Glomerular visceral epithelial cell (primary cell): ENCODE data around the gene PHKB.

ENCODE experiments used
- DNase-seq: peaks from one replicate; pipeline ENCODE4 v3.0.0-alpha.2; 2016; ENCODE audit errors: extremely low spot score

The PHKB gene

DNA sequence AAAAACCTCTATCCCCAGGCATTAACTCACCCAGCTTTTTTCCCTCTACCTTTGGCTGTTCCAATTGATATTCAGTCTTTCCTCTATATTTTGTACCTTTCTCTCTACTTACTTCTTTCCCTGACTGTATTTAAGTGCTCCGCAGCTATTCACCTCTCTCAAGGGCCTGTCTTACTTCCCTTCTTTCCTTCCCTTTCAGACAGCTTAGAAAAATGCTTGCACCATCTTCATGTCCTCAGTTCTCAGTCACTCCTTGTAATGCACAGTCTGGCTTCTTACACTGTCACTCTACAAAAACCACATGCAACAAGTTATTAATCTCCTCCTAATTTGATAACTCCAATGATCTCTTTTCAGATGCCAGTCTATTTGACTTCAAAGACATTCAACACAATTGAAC is 163.4 kb downstream of the PHKB start:
- DNase-seq, result no peak

DNA sequence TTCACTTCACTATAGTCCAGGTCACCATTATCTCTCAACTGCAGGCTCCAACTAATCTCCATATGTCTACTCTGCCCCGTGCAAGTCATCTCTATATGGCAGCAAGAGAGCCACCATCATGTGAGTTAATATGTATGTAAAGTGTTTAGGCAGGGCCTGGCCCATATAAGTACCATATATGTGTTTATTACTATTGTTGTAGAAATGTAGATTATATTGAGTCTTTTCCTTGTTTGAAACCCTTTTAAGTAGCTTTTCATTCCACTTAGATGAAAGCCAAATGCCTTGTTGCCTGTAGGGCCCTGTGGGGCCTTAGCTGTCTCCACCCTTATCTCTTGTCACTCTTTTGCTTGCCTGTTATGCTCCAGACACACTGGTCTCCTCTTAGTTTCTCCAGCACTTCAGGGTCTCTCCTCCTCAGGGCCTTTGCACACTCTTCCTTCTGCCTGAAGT is 164.0 kb downstream of the PHKB start:
- DNase-seq, result no peak

DNA sequence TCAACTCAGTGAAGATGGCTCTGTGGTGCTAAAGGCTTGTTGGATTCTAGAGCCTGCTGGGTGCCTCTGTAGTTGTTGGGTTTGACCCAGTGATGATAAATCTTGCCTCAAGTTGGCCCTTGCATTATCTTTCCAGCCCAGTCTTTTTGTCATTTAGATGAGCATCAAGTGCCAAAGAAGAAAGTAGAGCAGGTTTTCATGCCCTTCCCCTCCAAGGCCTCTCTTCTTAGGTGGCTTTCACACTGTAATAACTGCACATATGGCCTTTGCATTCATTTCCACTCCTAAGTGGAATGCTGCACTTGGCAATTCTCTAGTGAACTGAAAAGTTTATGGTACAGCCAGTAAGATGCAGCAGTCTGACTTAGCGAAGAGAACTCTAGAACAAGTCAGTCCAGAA is 165.1 kb downstream of the PHKB start:
- DNase-seq, result no peak

DNA sequence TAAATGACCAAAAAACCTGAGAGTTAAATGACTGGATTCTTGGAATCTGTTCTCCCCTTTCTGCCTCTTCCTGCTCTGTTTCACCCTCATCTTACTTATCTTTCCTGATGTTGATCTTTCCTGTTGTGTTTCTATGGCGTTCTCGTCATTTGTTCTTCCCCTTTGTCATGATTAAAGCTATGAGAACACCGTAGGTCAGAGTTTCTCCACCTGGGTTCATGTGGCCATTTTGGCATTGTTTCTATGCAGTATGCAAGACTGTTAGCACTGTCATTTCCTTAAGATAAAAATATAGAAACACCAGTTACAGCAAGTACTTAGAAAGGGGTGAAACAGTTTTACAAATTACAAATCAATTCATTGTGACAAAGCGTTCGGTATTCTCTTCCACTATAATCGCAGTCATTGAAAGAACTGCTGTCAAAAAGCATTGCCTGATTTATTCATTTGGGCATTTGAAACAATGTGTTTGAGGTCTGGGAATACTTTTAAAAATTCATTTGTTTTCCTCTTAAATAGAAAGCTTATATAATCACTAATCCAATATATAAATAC is 166.0 kb downstream of the PHKB start:
- DNase-seq, result no peak

DNA sequence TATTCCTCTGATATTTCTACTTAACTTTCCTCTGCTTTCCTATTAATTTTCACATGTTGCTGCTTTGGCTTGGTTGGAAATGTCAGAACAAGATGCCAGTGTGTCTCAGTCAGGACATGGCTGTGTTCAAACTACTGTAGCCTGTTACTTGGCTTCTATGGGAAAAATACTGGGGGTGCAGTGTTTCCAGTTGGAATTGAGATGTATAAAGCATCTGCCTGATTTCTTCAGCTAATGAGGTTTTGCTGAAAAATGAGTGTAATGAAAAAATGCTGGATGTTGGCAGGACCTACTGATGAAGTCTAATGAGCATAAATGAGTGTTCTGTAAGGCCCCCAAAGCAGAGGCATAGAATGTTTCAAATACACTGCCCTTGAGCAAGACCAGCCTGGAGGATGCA is 166.6 kb downstream of the PHKB start:
- no peak for DNase-seq

DNA sequence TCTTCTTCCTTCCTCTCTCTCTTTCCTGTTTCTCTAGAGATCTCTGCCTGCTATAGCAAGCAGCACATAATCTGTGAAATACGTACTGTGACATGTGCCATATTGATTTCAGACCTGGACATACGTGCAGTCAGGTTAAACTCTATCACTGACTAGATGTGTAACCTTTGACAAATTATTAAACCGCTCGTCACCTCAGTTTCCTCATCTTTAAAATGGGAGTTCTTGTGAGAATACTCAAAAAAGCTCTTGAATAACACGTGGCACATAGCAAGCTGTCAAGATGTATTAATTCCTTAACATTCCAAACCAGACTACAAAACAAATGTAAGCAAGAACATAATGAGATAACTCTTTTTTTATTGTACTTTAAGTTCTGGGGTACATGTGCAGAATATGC is 170.0 kb downstream of the PHKB start:
- no peak for DNase-seq

DNA sequence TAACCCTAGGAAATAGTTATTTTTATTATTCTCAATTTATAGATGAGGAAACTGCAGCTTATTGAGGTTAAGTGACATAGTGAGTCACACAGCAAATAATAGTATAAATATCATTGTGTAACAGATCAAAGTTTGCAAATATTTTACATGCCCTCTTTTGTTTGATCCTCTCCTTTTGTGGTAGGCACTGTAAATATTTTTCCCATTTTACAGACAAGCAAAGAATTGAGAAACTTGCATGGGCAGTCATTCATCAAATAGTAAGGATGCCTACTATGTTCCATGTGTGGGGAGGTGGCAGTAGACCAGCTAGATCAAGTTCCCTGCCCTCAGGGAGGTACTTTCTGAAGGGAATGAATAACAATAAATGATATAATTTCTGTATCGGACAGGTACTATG is 173.0 kb downstream of the PHKB start:
- no peak for DNase-seq

DNA sequence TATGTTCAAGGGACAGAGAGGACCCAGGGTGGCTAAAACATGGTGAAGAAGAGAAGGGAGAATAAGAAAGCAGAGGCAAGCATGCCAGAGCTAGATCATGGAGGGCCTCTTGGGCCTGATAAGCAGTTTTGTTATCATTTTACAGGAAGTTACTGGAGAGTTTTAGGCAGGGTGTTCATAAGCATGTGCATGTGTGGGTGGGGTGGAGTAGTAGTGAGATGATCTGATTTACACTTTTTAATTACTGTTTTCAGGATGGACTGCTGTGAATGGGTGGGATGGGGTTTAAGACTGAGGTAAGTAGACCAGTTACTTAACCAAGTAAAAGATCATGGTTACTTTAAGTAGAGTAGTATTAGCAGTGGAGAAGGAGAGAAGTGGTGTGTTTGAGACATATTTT is 173.6 kb downstream of the PHKB start:
- DNase-seq, result no peak

DNA sequence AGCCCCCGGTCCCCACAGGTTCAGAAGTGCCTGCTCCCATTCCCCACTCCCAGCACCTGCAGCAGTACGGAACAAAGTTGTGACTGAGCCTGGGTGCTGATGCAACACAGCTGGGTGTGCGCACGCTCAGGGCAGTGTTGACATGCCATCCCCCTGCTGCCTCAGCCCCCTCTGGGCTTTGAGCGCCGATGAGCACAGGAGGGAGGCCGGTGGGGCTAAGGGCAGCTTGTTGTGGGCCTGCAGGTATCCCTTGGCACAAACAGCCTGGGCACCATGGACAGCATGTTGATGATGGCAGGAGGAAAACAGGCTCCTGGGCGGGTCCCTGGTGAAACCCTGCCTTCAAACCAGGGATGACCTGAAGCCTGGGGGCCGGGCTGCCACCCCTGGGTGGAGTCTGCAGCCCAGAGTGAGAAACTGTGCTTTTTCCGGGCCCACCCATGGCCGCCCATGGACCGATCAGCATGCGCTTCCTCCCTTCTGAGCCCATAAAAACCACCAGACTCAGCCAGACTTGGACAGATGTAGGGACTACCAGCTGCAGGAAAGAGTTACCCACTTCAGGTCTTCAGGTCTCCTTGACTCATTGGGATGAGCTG is 175.5 kb downstream of the PHKB start:
- DNase-seq, result no peak

DNA sequence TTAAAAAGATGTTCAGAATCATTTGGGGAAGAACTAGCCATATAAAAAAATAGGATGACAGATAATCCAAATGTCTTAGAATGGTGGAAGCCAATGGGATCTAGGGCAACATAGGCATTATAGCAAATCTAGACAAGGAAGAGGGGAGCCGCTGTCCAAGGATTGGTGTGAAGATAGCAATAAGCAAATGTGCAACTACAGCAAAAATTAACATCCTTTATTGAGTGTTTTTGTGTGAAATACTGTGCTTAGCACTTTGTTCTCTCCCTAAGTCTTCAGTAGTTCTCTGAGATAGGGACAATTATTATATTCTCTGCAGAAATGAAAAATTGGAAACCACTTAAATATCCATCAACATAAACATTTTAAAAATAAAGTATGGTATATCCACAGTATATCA is 177.0 kb downstream of the PHKB start:
- no peak for DNase-seq

DNA sequence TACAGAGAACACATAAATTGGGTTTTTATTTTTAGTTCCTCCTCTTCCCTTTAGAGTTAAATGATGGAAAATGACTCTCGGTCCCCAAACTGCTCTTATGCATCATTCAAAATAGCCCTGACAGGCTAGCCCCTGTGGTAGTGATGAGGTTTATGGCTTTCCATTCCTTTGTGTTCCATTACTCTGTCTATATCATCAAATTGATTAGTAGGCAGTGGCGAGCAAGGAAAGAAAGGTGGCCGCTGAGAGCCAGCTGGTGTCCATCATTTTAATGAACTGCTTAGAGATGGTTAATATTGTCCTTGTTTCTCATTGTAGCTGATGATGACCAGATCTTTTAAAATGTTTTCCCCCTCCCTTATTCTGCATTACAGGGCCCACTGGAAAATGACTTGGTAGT is 179.5 kb downstream of the PHKB start:
- no peak for DNase-seq

DNA sequence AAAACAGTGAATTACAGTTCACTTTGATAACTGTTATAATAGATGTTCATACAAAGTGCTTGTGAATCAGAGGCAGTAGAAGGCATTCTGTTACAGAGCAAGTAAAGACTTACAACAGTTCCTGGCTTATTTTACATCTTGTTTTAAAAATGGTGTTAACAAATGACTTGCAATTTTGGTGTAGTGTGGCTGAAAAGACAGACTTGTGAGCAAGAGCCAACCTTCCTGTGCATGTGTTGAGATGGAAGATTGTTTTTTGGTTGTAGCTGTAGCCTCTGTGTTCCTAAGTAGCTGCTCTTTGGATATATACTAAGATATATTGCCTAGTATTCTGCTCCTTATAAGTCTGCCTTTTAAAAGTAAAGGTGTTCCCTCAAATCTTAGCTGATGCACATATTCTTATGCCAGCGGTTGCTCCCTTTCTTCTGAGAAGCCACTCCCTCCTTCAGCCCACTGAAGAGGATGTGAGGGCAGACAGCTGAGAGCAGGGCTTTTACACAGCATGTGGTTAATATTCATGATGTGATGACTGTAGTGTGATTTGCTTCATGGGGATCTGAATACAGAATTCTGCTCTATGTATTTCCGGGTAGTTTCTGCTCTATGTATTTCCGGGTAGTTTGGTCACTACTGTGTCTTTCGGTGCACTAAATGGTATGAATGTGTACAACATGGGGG is 182.3 kb downstream of the PHKB start:
- no peak for DNase-seq

DNA sequence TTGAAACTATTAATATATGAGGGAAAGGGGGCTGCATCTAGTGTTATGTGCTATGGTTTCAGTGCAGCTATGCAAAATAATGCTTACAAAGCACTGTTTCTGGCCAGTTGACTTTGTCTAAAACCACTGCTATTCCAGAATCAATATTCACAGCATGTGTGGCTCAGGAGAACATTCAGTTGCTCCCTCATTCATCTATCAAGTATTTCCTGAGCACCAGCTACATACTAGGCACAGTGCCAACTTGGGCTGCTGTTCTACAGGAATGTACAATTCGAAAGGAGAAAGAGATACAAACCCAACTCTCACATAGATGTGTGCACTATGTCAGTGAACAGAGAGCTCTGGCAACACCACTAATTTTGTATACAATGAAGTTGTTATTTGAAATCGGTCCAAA is 183.0 kb downstream of the PHKB start:
- DNase-seq, result peak; percentile 11

DNA sequence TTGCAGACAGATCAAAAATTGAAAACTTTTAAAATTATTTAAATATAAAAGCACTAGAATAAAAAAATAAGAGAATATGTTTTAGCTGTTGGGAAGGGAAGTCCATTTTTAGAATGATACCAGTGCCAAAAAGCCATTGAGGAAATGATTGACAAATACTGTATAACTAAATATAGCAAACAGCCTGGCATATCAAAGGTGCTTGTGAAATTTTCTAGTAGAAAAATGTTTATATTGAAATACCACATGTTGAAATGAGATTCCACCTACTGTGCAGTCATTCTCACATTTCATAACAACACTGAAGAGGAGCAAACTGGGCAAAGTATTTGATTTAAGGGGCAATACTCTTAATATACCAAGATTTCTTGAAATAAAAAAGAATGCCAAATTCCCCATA is 183.5 kb downstream of the PHKB start:
- DNase-seq, result no peak

DNA sequence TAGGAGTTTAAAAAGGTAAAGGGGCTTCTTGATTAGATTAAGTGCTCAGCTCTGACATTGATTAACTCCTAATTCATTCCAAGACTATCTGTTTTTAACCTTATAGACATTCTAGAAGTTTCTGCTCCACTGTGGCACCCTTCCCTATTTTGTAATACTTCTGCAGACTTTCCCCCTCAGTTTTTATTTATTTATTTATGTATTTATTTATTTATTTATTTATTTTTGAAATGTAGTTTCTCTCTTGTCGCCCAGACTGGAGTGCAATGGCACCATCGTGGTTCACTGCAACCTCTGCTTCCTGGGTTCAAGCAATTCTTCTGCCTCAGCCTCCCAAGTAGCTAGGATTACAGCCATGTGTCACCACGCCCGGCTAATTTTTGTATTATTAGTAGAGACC is 185.8 kb downstream of the PHKB start:
- no peak for DNase-seq

DNA sequence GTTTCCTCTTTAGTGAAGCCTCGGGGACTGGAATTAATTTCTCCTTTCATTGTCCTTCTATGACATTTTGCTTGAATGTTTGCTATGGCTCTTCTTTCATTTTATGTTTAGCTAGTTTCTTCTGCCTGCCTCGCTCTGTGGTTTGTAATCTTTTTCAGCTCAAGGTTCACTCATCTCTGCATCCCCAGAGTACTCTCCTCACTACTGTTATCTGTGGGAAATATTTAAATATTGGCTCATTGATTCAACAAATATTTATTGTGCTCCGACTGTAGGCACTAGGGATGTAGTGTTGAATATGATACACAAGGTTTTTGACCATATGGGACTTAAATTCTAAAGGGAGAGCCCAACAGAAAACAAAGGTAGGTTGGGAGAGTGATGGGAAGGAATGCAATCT is 195.9 kb downstream of the PHKB start:
- DNase-seq, result no peak

DNA sequence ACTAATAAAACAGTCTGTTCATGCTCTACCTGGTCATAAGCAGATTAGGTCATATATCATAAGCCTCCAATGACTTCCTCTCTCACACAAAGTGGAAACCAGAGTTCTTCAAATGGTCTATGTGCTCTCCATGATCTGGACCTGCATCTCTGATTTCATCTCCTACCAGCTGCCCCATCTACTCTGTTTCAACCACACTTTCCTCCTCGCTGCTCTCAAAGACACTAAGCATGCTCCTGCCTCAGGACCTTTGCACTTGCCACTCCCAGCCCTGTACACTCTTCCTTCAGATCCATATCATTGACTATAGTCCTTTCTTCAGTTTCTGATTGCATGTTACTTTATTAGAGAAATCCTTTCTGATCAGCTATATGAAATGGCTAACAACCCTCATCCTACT is 196.8 kb downstream of the PHKB start:
- DNase-seq, result no peak

DNA sequence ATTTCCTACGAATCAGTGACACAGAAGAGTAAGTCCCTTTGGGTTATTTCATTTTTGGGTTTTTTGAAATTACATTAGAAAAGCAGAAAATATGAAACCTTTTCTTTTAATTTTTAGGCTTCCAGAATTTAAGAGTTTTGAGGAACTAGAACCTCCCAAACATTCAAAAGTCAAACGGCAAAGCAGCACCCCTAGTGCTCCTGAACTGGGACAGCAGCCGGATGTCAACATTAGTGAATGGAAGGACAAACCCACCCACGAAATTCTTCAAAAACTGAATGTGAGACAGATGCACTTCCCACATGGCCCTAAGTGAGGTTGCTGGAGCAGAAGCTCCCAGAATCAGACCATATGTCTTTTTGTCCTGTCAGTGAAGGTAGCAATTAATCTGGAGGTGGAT is 199.4 kb downstream of the PHKB start:
- no peak for DNase-seq

DNA sequence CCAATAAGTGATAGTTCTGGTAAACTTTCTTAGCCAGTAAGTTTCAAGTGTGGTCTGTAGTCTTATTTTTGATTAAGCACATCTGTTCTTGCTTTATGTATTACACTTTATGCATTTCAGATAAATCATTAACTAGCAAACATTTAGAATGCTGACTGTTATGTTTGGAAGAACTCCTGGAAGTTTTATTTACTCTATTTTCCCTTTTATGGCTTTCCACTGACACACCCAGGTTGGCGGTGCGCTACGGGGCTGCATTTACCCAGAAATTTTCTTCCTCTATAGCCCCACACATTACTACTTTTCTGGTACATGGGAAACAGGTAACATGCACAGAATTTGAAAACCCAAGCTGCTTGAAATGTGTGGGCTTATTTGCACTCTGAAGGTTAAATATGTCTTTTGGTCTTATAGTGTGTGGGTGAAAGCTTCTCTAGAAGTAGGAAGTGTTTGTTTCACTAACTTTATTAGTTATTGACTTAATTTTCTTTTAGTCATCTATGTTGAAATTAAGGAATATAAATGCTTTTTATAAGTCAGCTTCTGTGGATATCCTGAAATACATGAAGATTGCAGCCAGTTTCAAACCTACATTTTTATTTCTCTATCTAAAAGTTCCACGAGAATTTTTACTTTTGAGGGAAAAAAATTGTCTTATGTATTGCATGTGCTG is 203.7 kb downstream of the PHKB start:
- DNase-seq, result no peak

DNA sequence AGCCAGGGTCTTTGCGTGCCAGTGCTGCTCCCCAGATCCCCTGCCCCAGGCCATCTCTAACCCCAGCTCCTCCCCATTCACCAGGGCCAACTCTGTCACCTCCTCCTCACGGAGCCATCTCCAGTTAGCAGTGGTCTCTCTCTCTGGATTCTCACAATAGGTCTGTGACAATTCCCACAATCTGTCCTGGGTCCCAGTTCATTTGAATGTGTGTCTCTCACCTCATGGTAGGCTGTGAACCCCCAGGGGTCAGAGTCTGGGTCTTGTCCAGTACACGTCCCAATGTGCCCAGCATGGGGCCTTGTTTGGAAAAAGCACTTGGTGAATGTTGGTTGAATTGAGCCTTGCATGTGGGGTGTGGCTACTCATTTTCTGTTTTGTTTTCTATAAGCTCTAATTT is 205.3 kb downstream of the PHKB start:
- no peak for DNase-seq

DNA sequence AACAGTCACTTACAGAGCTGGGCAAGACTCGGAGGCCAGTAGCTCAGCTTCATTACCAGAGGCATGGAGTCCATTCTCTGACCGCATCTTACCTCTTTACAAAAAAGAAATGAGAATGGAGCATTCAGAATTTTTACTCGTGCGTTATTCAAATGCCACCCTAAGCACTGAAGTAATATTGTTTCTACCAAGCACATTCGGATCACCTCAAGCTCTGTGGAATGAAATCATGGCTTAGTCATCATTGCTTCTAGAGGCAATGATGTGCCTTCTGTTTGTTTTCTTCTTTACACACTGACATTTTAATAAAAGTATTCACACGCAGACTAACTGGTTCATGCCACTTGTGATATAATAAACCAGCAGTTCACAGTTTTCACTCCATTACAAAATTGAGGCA is 206.8 kb downstream of the PHKB start:
- no peak for DNase-seq

DNA sequence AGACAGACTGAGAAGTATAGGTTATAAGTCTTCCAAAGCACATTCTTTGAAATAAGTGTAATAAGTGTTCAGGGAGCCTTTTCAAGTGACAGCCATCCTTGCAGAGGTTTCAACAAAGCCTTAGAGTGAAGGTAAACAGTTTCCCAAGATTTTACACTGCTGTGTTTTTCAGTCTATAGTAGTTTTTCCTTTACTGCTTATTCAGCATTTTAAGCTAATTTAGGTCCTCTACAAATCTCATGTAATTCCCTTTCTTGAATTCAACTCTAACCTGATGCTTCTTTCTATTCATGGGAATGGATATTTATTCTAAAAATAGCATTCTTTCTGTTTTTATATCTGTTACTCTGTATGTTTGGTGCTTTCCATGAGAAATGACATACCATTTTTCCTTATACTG is 211.3 kb downstream of the PHKB start:
- DNase-seq, result no peak

DNA sequence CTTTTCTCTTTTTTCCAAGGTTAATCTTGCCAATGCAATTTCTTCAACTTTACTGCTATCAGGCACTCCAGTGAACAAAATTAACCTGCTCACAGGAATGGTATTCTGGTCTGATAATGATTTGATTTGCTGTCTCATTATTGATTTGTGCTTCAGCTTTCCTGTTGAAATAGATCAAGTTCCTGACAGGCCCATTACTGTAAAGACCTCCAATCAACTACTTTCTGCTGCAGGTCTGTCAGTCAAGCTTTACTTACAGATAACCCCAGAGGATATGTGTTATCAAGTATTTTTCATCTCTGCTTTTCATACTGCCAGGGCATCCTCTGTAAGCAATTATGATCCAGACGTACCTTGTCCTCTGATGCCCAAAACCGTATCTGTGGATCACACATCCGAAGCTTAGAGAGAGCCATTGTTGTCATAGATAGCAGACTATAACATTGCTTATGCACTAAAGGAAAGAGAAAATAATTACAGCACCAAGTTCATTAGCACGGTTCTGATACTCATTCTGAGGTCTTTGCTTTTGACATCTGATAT is 215.6 kb downstream of the PHKB start:
- DNase-seq, result no peak
